ENCODE measurements around the gene PAM.

DNA sequence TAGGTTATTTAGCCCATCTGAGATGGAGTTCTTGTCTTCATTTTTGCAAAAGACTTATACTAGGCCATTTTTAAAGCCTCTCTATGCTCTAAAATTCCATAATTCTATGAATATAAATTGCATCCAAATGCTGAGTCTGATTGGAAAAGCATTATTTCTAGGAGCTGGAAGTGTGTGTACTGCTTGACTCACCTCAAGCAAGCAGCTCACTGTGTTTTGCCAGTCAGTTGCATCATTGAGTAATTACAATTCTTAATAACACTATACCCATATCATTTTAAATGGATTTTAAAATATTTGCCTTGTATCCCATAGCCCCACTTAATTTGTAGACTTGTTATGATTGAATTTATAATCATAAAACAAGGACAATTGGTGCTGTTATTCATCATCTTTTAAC is 161.0 kb downstream of the PAM start:
- TF ChIP-seq, protein P1, sequence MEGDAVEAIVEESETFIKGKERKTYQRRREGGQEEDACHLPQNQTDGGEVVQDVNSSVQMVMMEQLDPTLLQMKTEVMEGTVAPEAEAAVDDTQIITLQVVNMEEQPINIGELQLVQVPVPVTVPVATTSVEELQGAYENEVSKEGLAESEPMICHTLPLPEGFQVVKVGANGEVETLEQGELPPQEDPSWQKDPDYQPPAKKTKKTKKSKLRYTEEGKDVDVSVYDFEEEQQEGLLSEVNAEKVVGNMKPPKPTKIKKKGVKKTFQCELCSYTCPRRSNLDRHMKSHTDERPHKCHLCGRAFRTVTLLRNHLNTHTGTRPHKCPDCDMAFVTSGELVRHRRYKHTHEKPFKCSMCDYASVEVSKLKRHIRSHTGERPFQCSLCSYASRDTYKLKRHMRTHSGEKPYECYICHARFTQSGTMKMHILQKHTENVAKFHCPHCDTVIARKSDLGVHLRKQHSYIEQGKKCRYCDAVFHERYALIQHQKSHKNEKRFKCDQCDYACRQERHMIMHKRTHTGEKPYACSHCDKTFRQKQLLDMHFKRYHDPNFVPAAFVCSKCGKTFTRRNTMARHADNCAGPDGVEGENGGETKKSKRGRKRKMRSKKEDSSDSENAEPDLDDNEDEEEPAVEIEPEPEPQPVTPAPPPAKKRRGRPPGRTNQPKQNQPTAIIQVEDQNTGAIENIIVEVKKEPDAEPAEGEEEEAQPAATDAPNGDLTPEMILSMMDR (IDR thresholded peaks at IDR 0.05): no peak
- TF ChIP-seq, protein P2, sequence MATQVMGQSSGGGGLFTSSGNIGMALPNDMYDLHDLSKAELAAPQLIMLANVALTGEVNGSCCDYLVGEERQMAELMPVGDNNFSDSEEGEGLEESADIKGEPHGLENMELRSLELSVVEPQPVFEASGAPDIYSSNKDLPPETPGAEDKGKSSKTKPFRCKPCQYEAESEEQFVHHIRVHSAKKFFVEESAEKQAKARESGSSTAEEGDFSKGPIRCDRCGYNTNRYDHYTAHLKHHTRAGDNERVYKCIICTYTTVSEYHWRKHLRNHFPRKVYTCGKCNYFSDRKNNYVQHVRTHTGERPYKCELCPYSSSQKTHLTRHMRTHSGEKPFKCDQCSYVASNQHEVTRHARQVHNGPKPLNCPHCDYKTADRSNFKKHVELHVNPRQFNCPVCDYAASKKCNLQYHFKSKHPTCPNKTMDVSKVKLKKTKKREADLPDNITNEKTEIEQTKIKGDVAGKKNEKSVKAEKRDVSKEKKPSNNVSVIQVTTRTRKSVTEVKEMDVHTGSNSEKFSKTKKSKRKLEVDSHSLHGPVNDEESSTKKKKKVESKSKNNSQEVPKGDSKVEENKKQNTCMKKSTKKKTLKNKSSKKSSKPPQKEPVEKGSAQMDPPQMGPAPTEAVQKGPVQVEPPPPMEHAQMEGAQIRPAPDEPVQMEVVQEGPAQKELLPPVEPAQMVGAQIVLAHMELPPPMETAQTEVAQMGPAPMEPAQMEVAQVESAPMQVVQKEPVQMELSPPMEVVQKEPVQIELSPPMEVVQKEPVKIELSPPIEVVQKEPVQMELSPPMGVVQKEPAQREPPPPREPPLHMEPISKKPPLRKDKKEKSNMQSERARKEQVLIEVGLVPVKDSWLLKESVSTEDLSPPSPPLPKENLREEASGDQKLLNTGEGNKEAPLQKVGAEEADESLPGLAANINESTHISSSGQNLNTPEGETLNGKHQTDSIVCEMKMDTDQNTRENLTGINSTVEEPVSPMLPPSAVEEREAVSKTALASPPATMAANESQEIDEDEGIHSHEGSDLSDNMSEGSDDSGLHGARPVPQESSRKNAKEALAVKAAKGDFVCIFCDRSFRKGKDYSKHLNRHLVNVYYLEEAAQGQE (IDR thresholded peaks at IDR 0.05; ENCODE audit: insufficient read depth in 1 of 2, low read depth in 2 of 2, low read length in 1 of 2): no peak
- TF ChIP-seq POLR2AphosphoS5 (IDR thresholded peaks at IDR 0.05; ENCODE audit: low read depth, low read length): no peak

All from Panc1 (cell line).